ENCODE measurements around the gene ANKLE2.
A peak's percentile ranks its signal among the peaks of the same experiment; 100 is the strongest.

Gene ANKLE2

GRCh38 chr12:132729541-132730320 is 31.9 kb downstream of the ANKLE2 start:
- no peak for DNase-seq (ENCODE audit: low spot score)
- no peak overlapping the region for H3K9ac ChIP-seq (ENCODE audit: low read depth, low read length, poor library complexity)
- no peak overlapping the region for H2BK15ac ChIP-seq (ENCODE audit: low read length)
- no peak overlapping the region for H4K8ac ChIP-seq (ENCODE audit: low read depth, low read length)
- no peak overlapping the region for H3K4ac ChIP-seq (ENCODE audit: low read length)
- H3K14ac ChIP-seq (ENCODE audit: low read length): no peak overlapping the region
- H3K36me3 ChIP-seq (replicated peaks in 1 of 2; ENCODE audit: control insufficient read depth in 2 of 2, insufficient read depth in 2 of 2, low read length in 2 of 2): peaks cover 77 to 95% of the 10 kb centered on the region in 2 donors
- peaks cover 5% of the 10 kb centered on the region for H3K79me1 ChIP-seq (ENCODE audit: low read depth, low read length)
- H4K91ac ChIP-seq (ENCODE audit: low read depth, low read length, poor library complexity): no peak overlapping the region
- H3K4me3 ChIP-seq (ENCODE audit: low read length in 2 of 2): no peak overlapping the region
- no peaks in the 10 kb centered on the region for H3K4me1 ChIP-seq (ENCODE audit: control insufficient read depth in 2 of 2, insufficient read depth in 1 of 2, low read depth in 1 of 2, low read length in 2 of 2)
- no peak overlapping the region for H2BK5ac ChIP-seq (ENCODE audit: low read length)
- H2BK12ac ChIP-seq (ENCODE audit: low read length): no peak overlapping the region
- H3K23ac ChIP-seq (ENCODE audit: low read depth, low read length, poor library complexity): no peak overlapping the region
- no peak overlapping the region for H3K27ac ChIP-seq (replicated peaks; ENCODE audit: low read length)
- no peak overlapping the region for H2AFZ ChIP-seq (ENCODE audit: low read length)
- no peak overlapping the region for H2AK5ac ChIP-seq (ENCODE audit: low read depth, low read length)
- H3K4me2 ChIP-seq (ENCODE audit: insufficient read depth, low read length, poor library complexity, severe bottlenecking): no peak overlapping the region
- H3K9me3 ChIP-seq (replicated peaks in 1 of 2; ENCODE audit: control insufficient read depth in 2 of 2, insufficient read depth in 1 of 2, low read depth in 1 of 2, low read length in 2 of 2): peaks cover 4 to 8% of the 10 kb centered on the region in 2 donors
- no peak overlapping the region for H3K18ac ChIP-seq (ENCODE audit: low read length)
- no CpG with 5 or more reads among the region's 24 CpGs for WGBS, 2 donors (ENCODE audit: extremely low coverage in 2 of 2, insufficient read length in 2 of 2, insufficient replicate concordance in 1 of 2)
- no peaks in the 10 kb centered on the region for H3K27me3 ChIP-seq (ENCODE audit: control insufficient read depth in 3 of 3, insufficient read depth in 3 of 3, low read depth in 1 of 3, low read length in 3 of 3)
- H2BK120ac ChIP-seq (ENCODE audit: low read depth, low read length): no peak overlapping the region

- Histone ChIP-seq H3K27ac (replicated peaks; ENCODE audit: low read length) (no peak overlapping the region), H4K8ac (ENCODE audit: low read depth, low read length) (no peak overlapping the region), H3K14ac (ENCODE audit: low read length) (no peak overlapping the region), H4K91ac (ENCODE audit: low read depth, low read length, poor library complexity) (no peak overlapping the region), H3K4ac (ENCODE audit: low read length) (no peak overlapping the region), H2BK12ac (ENCODE audit: low read length) (no peak overlapping the region), H3K36me3 (replicated peaks in 1 of 2; ENCODE audit: control insufficient read depth in 2 of 2, insufficient read depth in 2 of 2, low read length in 2 of 2) (peaks cover 77 to 95% of the 10 kb centered on the region in 2 donors), H2AFZ (ENCODE audit: low read length) (no peak overlapping the region), H2BK15ac (ENCODE audit: low read length) (no peak overlapping the region), H3K9me3 (replicated peaks in 1 of 2; ENCODE audit: control insufficient read depth in 2 of 2, insufficient read depth in 1 of 2, low read depth in 1 of 2, low read length in 2 of 2) (peaks cover 4 to 8% of the 10 kb centered on the region in 2 donors), H3K4me2 (ENCODE audit: insufficient read depth, low read length, poor library complexity, severe bottlenecking) (no peak overlapping the region), H2AK5ac (ENCODE audit: low read depth, low read length) (no peak overlapping the region), H3K9ac (ENCODE audit: low read depth, low read length, poor library complexity) (peak overlapping the region; percentile 60), H3K4me1 (ENCODE audit: control insufficient read depth in 2 of 2, insufficient read depth in 1 of 2, low read depth in 1 of 2, low read length in 2 of 2) (no peaks in the 10 kb centered on the region), H3K18ac (ENCODE audit: low read length) (no peak overlapping the region), H3K27me3 (ENCODE audit: control insufficient read depth in 3 of 3, insufficient read depth in 3 of 3, low read depth in 1 of 3, low read length in 3 of 3) (no peaks in the 10 kb centered on the region), H3K23ac (ENCODE audit: low read depth, low read length, poor library complexity) (peak overlapping the region; percentile 73), H2BK5ac (ENCODE audit: low read length) (no peak overlapping the region), H3K4me3 (ENCODE audit: low read length in 2 of 2) (no peak overlapping the region), H3K79me1 (ENCODE audit: low read depth, low read length) (peaks cover 5% of the 10 kb centered on the region), H2BK120ac (ENCODE audit: low read depth, low read length) (no peak overlapping the region)
- no CpG with 5 or more reads among the region's 7 CpGs for WGBS, 2 donors (ENCODE audit: extremely low coverage in 2 of 2, insufficient read length in 2 of 2, insufficient replicate concordance in 1 of 2)
- no peak for DNase-seq (ENCODE audit: low spot score)
Measured at GRCh38 chr12:132728502-132728901, 33.1 kb downstream of the ANKLE2 start.

- Histone ChIP-seq H3K4me3 (ENCODE audit: low read length in 2 of 2) (peak overlapping the region in 1 of 2 donors; percentile 47), H3K14ac (ENCODE audit: low read length) (no peak overlapping the region), H4K91ac (ENCODE audit: low read depth, low read length, poor library complexity) (no peak overlapping the region), H3K4me1 (ENCODE audit: control insufficient read depth in 2 of 2, insufficient read depth in 1 of 2, low read depth in 1 of 2, low read length in 2 of 2) (no peaks in the 10 kb centered on the region), H3K18ac (ENCODE audit: low read length) (no peak overlapping the region), H2BK15ac (ENCODE audit: low read length) (no peak overlapping the region), H3K4me2 (ENCODE audit: insufficient read depth, low read length, poor library complexity, severe bottlenecking) (no peak overlapping the region), H3K4ac (ENCODE audit: low read length) (no peak overlapping the region), H2BK5ac (ENCODE audit: low read length) (no peak overlapping the region), H4K8ac (ENCODE audit: low read depth, low read length) (peak overlapping the region; percentile 17), H3K36me3 (replicated peaks in 1 of 2; ENCODE audit: control insufficient read depth in 2 of 2, insufficient read depth in 2 of 2, low read length in 2 of 2) (peaks cover 70 to 94% of the 10 kb centered on the region in 2 donors), H3K9me3 (replicated peaks in 1 of 2; ENCODE audit: control insufficient read depth in 2 of 2, insufficient read depth in 1 of 2, low read depth in 1 of 2, low read length in 2 of 2) (peaks cover 4 to 8% of the 10 kb centered on the region in 2 donors), H3K9ac (ENCODE audit: low read depth, low read length, poor library complexity) (peak overlapping the region; percentile 55), H2BK12ac (ENCODE audit: low read length) (no peak overlapping the region), H3K23ac (ENCODE audit: low read depth, low read length, poor library complexity) (no peak overlapping the region), H3K79me1 (ENCODE audit: low read depth, low read length) (peaks cover 5% of the 10 kb centered on the region), H2BK120ac (ENCODE audit: low read depth, low read length) (no peak overlapping the region), H2AFZ (ENCODE audit: low read length) (no peak overlapping the region), H3K27ac (replicated peaks; ENCODE audit: low read length) (no peak overlapping the region), H3K27me3 (ENCODE audit: control insufficient read depth in 3 of 3, insufficient read depth in 3 of 3, low read depth in 1 of 3, low read length in 3 of 3) (no peaks in the 10 kb centered on the region), H2AK5ac (ENCODE audit: low read depth, low read length) (no peak overlapping the region)
- WGBS, 2 donors (ENCODE audit: extremely low coverage in 2 of 2, insufficient read length in 2 of 2, insufficient replicate concordance in 1 of 2): no CpG with 5 or more reads among the region's 37 CpGs
- DNase-seq (ENCODE audit: low spot score): no peak
Measured at GRCh38 chr12:132727091-132727794, 34.4 kb downstream of the ANKLE2 start.

- Histone ChIP-seq H2BK12ac (ENCODE audit: low read length) (no peak overlapping the region), H3K79me1 (ENCODE audit: low read depth, low read length) (peaks cover 5% of the 10 kb centered on the region), H2BK5ac (ENCODE audit: low read length) (no peak overlapping the region), H3K9ac (ENCODE audit: low read depth, low read length, poor library complexity) (no peak overlapping the region), H3K4me3 (ENCODE audit: low read length in 2 of 2) (no peak overlapping the region), H4K8ac (ENCODE audit: low read depth, low read length) (no peak overlapping the region), H2BK120ac (ENCODE audit: low read depth, low read length) (no peak overlapping the region), H4K91ac (ENCODE audit: low read depth, low read length, poor library complexity) (no peak overlapping the region), H3K9me3 (replicated peaks in 1 of 2; ENCODE audit: control insufficient read depth in 2 of 2, insufficient read depth in 1 of 2, low read depth in 1 of 2, low read length in 2 of 2) (peaks cover 4 to 8% of the 10 kb centered on the region in 2 donors), H2AFZ (ENCODE audit: low read length) (no peak overlapping the region), H3K4me2 (ENCODE audit: insufficient read depth, low read length, poor library complexity, severe bottlenecking) (no peak overlapping the region), H3K14ac (ENCODE audit: low read length) (no peak overlapping the region), H2BK15ac (ENCODE audit: low read length) (no peak overlapping the region), H3K36me3 (replicated peaks in 1 of 2; ENCODE audit: control insufficient read depth in 2 of 2, insufficient read depth in 2 of 2, low read length in 2 of 2) (peaks cover 63 to 93% of the 10 kb centered on the region in 2 donors), H2AK5ac (ENCODE audit: low read depth, low read length) (no peak overlapping the region), H3K4me1 (ENCODE audit: control insufficient read depth in 2 of 2, insufficient read depth in 1 of 2, low read depth in 1 of 2, low read length in 2 of 2) (no peaks in the 10 kb centered on the region), H3K18ac (ENCODE audit: low read length) (no peak overlapping the region), H3K4ac (ENCODE audit: low read length) (no peak overlapping the region), H3K27ac (replicated peaks; ENCODE audit: low read length) (no peak overlapping the region), H3K27me3 (ENCODE audit: control insufficient read depth in 3 of 3, insufficient read depth in 3 of 3, low read depth in 1 of 3, low read length in 3 of 3) (no peaks in the 10 kb centered on the region), H3K23ac (ENCODE audit: low read depth, low read length, poor library complexity) (no peak overlapping the region)
- DNase-seq (ENCODE audit: low spot score): no peak
- WGBS, 2 donors (ENCODE audit: extremely low coverage in 2 of 2, insufficient read length in 2 of 2, insufficient replicate concordance in 1 of 2): no CpG with 5 or more reads among the region's 12 CpGs
Measured at GRCh38 chr12:132726386-132726785, 35.2 kb downstream of the ANKLE2 start.

Measured in neuronal stem cell (in vitro differentiated cells).